ENCODE data around the gene NECAP2. TPM values are rescaled to one million over a fixed set of nuclear protein-coding genes. Genes with fewer than 3 reads are reported as not detected.
"Not testable (repeated sequence)": the region's sequence is repeated elsewhere in the genome, so short reads cannot be mapped to it uniquely, and the experiment has no call there.

The NECAP2 gene
- total RNA-seq, 4 donors from 2014 or later = 38.5 to 48.4 (median 47.2) TPM

DNA sequence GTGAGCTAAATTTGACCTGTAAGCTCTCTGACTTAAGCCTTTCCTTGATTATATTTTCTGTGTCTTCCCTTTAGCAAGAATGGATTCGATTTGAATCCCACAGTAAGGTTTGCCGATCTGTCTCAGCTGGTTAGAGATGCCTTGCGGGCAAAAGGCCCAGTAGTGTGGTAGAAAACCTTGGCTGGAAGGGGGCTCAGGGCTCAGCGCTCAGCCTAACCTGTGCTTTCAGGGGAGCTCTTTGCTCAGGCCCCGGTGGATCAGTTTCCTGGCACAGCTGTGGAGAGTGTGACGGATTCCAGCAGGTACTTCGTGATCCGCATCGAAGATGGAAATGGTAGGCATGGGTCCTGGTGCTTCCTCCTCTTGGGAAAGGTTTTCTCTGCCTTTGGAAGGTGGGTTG lies 7.1 kb downstream of the NECAP2 start:
- intact Hi-C loops (cut with DNase I) = loop anchor here (10.0 kb wide), 1 partner anchor 47 kb away; no protein-coding TSS in a partner anchor
- no peak for DNase-seq
- peaks cover 6 to 52% (median 13%) of the 10 kb centered on the region in 3 donors for H3K4me1 ChIP-seq
- no peaks in the 10 kb centered on the region for H3K27me3 ChIP-seq
- H3K9me3 ChIP-seq = no peaks in the 10 kb centered on the region
- H3K27ac ChIP-seq = no peak overlapping the region
- TF ChIP-seq POLR2A (IDR thresholded peaks at IDR 0.05) = no peak
- TF ChIP-seq, protein P1, sequence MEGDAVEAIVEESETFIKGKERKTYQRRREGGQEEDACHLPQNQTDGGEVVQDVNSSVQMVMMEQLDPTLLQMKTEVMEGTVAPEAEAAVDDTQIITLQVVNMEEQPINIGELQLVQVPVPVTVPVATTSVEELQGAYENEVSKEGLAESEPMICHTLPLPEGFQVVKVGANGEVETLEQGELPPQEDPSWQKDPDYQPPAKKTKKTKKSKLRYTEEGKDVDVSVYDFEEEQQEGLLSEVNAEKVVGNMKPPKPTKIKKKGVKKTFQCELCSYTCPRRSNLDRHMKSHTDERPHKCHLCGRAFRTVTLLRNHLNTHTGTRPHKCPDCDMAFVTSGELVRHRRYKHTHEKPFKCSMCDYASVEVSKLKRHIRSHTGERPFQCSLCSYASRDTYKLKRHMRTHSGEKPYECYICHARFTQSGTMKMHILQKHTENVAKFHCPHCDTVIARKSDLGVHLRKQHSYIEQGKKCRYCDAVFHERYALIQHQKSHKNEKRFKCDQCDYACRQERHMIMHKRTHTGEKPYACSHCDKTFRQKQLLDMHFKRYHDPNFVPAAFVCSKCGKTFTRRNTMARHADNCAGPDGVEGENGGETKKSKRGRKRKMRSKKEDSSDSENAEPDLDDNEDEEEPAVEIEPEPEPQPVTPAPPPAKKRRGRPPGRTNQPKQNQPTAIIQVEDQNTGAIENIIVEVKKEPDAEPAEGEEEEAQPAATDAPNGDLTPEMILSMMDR (IDR thresholded peaks at IDR 0.05) = no peak
- 94 to 95% methylated on average over 8 to 9 of the region's 9 CpGs for WGBS, 2 donors
- peaks cover 20 to 100% (median 59%) of the 10 kb centered on the region in 3 donors for H3K36me3 ChIP-seq
- no peak overlapping the region for H3K4me3 ChIP-seq

DNA sequence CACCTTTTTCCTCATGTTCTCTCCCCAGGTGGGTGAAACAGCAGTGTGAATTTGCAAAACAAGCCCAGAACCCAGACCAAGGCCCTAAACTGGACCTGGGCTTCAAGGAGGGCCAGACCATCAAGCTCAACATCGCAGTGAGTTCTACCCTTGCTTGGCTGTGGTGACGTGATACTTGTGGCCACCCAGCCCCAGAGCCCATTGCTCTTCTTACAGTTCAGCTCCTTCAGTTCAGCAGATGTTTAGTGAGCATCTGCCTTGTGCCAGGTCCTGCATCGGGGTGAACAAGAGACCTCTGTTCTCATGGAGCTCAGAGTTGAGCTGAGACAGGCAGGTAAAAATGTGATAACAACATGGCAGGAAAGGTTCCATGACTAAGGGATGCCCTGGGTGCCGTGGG lies 8.5 kb downstream of the NECAP2 start:
- H3K4me1 ChIP-seq = peaks cover 0 to 38% (median 0%) of the 10 kb centered on the region in 3 donors
- intact Hi-C loops (cut with DNase I) = loop anchor here (10.0 kb wide), 1 partner anchor 46 kb away; no protein-coding TSS in a partner anchor
- peak overlapping the region in 1 of 4 donors; percentile 24 for H3K27ac ChIP-seq
- TF ChIP-seq, protein P1 (IDR thresholded peaks at IDR 0.05) = no peak
- TF ChIP-seq POLR2A (IDR thresholded peaks at IDR 0.05) = no peak
- no peaks in the 10 kb centered on the region for H3K9me3 ChIP-seq
- no peaks in the 10 kb centered on the region for H3K27me3 ChIP-seq
- DNase-seq = no peak
- H3K4me3 ChIP-seq = no peak overlapping the region
- 93 to 100% methylated on average over 3 to 4 of the region's 4 CpGs for WGBS, 2 donors
- H3K36me3 ChIP-seq = peaks cover 20 to 100% (median 61%) of the 10 kb centered on the region in 3 donors

DNA sequence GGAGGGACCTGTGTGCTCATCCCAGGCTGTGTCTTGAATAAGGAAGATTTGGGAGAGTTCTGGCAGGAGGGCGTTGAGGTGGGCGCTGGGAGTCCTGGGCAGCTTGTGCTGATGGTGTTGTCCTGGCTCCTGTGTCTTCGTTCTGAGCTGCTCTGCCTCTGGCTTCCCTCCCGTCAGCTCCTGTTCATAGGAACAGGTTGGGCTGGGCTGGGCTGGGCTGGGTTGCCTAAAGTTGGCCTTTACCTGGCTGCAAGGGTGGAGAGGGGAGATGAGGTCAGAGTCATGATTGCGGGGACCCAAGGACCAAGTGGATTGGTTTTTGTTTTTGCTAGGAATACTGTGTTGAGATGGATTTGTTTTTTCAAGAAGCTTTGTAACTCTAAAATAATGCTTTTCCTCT lies 9.1 kb downstream of the NECAP2 start:
- Histone ChIP-seq H3K4me1 (peaks cover 0 to 32% (median 0%) of the 10 kb centered on the region in 3 donors), H3K27me3 (no peaks in the 10 kb centered on the region), H3K36me3 (peaks cover 20 to 100% (median 60%) of the 10 kb centered on the region in 3 donors), H3K27ac (peak overlapping the region in 1 of 4 donors; percentile 21), H3K4me3 (no peak overlapping the region), H3K9me3 (no peaks in the 10 kb centered on the region)
- TF ChIP-seq POLR2A (IDR thresholded peaks at IDR 0.05) = no peak
- TF ChIP-seq, protein P1 (IDR thresholded peaks at IDR 0.05) = no peak
- WGBS, 2 donors = 79 to 80% methylated on average over 5 of the region's 5 CpGs
- no peak for DNase-seq
- intact Hi-C loops (cut with DNase I) = loop anchor here (10.0 kb wide), 1 partner anchor 45 kb away; no protein-coding TSS in a partner anchor

DNA sequence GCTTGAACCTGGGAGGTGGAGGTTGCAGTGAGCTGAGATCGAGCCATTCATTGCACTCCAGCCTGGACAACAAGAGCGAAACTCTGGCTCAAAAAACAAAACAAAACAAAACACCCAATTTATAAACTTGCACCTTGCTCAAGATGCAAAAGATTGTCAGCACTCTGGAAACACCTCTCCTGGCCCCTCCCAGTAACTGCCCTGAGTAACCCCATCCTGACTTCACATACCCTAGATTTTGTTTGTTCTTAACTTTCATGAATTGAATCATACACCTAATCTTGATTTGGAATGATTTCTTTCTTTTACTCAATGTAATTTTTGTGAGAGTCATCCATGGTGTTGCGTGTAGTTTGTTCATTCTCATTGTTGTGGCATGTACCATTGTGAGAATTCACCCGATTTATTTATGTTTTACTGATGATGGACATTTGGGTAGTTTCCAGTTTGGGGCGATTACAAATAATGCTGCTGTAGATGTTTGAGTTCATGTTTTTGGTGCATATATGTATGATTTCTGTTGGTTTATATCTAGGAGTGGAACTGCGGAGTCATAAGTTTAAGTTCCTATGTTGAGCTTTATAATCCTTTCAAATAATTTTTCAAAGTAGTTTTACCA lies 10.4 kb downstream of the NECAP2 start:
- Histone ChIP-seq H3K27ac (peak overlapping the region in 1 of 4 donors; percentile 33), H3K4me1 (peaks cover 0 to 32% (median 0%) of the 10 kb centered on the region in 3 donors), H3K4me3 (no peak overlapping the region), H3K36me3 (peaks cover 11 to 100% (median 61%) of the 10 kb centered on the region in 3 donors), H3K9me3 (no peaks in the 10 kb centered on the region), H3K27me3 (no peaks in the 10 kb centered on the region)
- intact Hi-C loops (cut with DNase I) = no loop called here
- no peak for TF ChIP-seq POLR2A (IDR thresholded peaks at IDR 0.05)
- TF ChIP-seq, protein P1 (IDR thresholded peaks at IDR 0.05) = no peak
- no peak for DNase-seq
- 78 to 81% methylated on average over 6 of the region's 6 CpGs for WGBS, 2 donors

DNA sequence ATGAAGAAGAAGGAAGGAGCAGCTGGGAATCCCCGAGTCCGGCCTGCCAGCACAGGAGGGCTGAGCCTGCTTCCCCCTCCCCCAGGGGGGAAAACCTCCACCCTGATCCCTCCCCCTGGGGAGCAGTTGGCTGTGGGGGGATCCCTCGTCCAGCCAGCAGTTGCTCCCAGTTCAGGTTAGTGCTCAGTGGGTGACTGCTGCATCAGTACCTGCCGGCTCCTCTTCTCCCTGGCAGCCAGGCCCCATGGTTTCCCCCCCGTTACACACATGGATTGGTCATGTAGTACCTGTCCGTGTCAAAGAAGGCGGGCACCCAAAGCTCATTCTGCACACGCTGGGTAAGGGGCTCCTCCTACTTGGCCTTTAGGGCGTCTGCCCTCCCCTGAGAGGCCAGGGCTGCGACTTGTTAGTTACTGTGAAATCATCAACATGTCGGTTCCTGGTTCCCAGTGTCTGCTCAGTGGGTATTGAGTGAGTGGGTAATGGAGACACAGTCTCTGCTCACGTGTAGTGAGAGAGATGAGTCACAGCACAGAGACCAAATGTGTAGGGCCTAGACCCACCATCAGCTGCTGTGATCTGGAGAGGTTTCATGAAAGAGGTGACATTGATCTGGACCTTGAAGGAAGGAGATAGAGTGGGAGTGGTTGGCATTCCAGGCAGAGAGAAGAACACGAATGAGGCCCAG lies 11.5 kb downstream of the NECAP2 start:
- peaks cover 11 to 100% (median 66%) of the 10 kb centered on the region in 3 donors for H3K36me3 ChIP-seq
- H3K4me3 ChIP-seq = no peak overlapping the region
- TF ChIP-seq POLR2A (IDR thresholded peaks at IDR 0.05) = no peak
- TF ChIP-seq, protein P1 (IDR thresholded peaks at IDR 0.05) = no peak
- H3K9me3 ChIP-seq = no peaks in the 10 kb centered on the region
- H3K27ac ChIP-seq = peak overlapping the region in 2 of 4 donors; percentile 14 to 33
- no peaks in the 10 kb centered on the region for H3K27me3 ChIP-seq
- peaks cover 0 to 32% (median 0%) of the 10 kb centered on the region in 3 donors for H3K4me1 ChIP-seq
- intact Hi-C loops (cut with DNase I) = no loop called here
- WGBS, 2 donors = 69 to 73% methylated on average over 7 to 8 of the region's 13 CpGs
- DNase-seq = no peak

DNA sequence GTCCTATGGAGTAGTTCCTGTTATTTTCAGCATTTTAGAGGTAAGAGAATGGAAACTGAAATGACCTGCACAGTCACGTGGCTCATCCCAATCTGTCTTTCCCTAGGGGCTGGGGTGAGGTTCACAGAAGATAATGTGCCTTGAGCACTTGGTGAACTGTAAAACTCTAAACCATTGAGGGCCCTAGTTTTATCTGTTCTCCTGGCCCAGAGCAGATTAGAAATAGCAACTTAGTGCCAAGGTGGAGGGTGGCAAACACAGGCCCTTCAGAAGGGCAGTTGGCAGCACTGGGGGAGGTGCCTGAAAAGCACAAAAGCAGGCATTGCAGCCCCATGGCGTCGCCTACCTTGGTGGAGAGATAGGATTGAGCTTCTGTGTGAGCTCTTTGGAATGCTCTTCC lies 14.4 kb downstream of the NECAP2 start:
- WGBS, 2 donors = 75 to 88% methylated on average over 3 of the region's 3 CpGs
- peaks cover 0 to 21% (median 0%) of the 10 kb centered on the region in 3 donors for H3K4me1 ChIP-seq
- H3K4me3 ChIP-seq; H3K9me3 ChIP-seq; DNase-seq; H3K27me3 ChIP-seq; intact Hi-C loops (cut with DNase I); H3K27ac ChIP-seq: not testable (repeated sequence)
- peaks cover 16 to 100% (median 54%) of the 10 kb centered on the region in 3 donors for H3K36me3 ChIP-seq

DNA sequence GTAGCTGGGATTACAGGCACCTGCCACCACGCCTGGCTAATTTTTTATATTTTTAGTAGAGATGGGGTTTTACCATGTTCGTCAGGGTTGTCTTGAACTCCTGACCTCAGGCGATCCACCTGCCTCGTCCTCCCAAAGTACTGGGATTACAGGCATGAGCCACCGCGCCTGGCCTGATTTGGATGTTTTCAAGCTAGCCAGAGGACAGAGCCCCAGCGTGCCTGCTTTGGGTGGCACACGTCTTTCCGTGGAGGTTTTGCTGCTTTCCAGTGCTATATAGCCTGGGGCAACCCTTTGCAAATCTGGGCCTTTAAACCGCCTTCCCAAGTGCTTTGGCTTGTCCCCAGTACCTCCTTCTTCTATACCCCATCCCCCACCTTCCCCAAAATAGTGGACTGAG lies 15.6 kb downstream of the NECAP2 start:
- 63 to 88% methylated on average over 7 to 8 of the region's 10 CpGs for WGBS, 2 donors
- H3K9me3 ChIP-seq; H3K4me1 ChIP-seq; DNase-seq; H3K4me3 ChIP-seq; H3K27me3 ChIP-seq; H3K27ac ChIP-seq; intact Hi-C loops (cut with DNase I): not testable (repeated sequence)
- H3K36me3 ChIP-seq = peaks cover 16 to 100% (median 60%) of the 10 kb centered on the region in 3 donors
